Stimulated activated CD4-positive, alpha-beta T cell treated with anti-CD3 and anti-CD28 coated beads, Interleukin-1b, Interleukin-23, amount 100 ng/mL, for 24 hours (primary cell): ENCODE results near the gene SIGMAR1.
A peak's percentile ranks its signal among the peaks of the same experiment; 100 is the strongest.
"Not testable (repeated sequence)": the region's sequence is repeated elsewhere in the genome, so short reads cannot be mapped to it uniquely, and the experiment has no call there.

ENCODE experiments used
- DNase-seq, 4 experiments: peaks; one replicate each; pipeline ENCODE4 v3.0.0-alpha.2; 2020; ENCODE audit warnings: low read depth in 4 of 4, low spot score in 1 of 4

Gene SIGMAR1

GRCh38 chr9:34655394-34655793, 17.8 kb upstream of the SIGMAR1 start:
- no peak for DNase-seq

DNA sequence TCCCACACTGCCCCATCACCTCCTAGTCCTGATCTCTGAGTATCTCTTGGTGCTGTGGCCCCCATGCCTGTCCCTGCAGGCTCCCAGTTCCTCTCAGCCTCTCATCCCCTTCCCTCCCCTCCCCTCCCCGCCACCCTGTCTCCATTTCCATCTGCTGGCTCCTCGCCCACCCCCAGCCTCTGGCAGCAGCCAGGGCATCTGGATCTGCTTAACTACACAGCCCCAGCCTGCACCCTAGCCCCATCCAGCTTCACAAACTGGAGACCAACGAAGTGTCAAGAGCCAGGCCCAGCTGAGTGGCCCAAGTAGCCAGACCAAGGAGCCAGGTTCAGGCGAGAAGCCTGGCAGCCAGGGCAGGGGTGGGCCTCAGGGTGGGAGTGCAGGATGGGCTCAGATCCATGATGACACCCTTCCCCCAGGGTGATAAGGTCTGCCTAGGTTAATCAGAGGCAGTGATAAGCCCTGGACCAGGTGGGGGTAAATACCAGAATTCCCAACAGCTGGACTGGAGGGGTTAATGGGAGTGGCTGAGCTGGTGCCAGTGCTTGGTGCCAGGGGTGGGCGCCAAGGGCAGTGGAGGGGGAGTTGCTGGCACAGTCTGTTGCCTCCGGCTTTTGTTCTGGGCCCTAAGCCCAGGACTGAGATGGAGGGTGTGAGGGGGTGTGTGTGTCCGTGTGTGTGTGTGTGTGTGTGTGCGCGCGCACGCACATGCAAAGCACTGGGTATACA, 16.9 kb upstream of the SIGMAR1 start:
- no peak for DNase-seq

GRCh38 chr9:34653151-34654072, 15.8 kb upstream of the SIGMAR1 start:
- no peak for DNase-seq

GRCh38 chr9:34652602-34653000, 15.0 kb upstream of the SIGMAR1 start:
- no peak for DNase-seq

GRCh38 chr9:34651876-34652601, 14.5 kb upstream of the SIGMAR1 start, which contains the start of gene IL11RA:
IL11RA (plus strand) TSS chr9:34652185; CDS start chr9:34655218, 3,033 bp downstream.
- peak in 2 of 4 experiments; percentile 47 to 59 for DNase-seq

DNA sequence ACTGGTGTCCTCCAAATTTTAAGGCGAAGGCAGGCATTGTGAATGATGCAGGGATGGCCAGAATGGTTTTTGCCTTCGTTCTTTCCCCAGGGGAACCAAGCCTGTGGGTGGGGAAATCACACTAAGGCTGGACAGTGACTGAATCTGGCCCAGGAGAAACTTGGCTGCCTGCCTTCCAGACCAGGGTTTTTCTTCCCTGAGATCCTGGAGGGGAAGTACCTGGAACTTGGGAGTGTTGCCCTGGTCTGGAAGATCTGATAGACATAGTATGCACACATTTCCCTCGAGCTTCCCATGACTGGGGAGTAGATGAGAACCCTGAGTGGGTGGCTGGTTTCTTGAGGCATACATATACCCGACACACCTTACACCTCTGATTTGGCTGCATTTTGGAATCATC, 13.7 kb upstream of the SIGMAR1 start:
- no peak for DNase-seq

- no peak for DNase-seq
Observed at GRCh38 chr9:34650816-34651215, 13.2 kb upstream of the SIGMAR1 start.

DNA sequence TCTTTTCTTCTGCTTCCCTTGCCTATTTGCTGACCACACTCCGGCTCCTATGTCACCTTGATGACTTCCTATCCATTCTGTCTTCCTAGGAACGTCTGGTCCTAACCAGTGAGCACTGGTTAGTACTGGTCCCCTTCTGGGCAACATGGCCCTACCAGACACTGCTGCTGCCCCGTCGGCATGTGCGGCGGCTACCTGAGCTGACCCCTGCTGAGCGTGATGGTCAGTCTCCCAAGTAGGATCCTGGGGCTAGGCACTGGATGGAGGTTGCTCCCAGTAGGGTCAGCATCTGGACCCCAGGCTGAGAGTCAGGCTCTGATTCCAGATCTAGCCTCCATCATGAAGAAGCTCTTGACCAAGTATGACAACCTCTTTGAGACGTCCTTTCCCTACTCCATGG, 11.1 kb upstream of the SIGMAR1 start:
- no peak for DNase-seq

DNA sequence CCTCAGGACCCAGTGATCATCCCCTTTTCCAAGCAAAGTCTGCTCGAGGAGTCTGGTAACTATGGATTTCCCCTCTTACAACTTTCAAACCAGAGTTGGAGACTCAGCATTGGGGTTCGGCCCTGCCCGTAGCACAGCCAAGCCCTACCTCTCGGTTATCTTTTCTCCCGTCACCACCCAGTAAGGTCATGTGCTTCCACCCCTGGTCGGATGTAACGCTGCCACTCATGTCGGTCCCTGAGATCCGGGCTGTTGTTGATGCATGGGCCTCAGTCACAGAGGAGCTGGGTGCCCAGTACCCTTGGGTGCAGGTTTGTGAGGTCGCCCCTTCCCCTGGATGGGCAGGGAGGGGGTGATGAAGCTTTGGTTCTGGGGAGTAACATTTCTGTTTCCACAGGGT, 10.1 kb upstream of the SIGMAR1 start:
- DNase-seq, result no peak

GRCh38 chr9:34647084-34647403, 9.5 kb upstream of the SIGMAR1 start:
- no peak for DNase-seq

DNA sequence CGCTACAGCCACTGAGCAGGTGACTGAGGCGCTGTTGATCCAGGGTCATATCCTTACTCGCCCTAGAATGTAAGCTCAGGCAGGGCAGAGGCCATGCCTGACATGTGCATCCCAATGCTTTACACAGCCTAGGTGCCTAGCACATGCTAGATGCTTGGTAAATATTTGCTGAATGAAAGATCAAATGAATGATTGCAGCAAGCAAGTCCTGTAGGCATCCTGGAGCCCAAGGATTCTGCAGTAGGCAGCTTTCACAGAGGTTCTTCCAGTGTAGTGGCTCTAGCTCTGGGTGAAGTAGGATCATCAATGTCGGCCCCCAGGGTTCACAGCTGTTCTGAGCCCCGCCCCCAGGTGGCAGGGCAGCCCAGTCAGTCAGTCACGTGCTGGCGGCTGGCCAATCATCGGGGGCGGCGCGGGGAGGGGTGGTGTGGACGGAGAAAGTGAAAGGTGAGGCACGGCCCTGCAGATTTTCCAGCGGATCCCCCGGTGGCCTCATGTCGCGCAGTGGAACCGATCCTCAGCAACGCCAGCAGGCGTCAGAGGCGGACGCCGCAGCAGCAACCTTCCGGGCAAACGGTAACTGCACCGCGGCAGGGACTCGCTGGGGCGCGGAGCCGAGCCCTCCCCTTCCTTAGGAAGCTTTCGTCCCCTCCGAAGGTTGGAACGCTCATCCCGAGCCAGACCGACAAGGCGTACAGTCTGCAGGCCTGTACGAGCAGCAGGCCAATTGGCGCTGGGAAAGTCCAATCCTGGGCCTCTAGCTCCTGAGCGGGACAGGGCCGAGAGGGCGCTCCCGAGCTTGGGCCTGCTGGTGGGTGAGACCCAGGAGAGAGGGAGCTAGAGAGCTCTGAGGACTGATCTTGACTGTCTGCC, 8.9 kb upstream of the SIGMAR1 start, which contains the start of gene GALT:
GALT (plus strand) TSS at position 465 of the 873 bp plus-strand sequence; CDS start at position 495, 30 bp downstream.
- DNase-seq, result peak; percentile 91 to 98 (median 94)

GRCh38 chr9:34644766-34645314, 7.3 kb upstream of the SIGMAR1 start:
- DNase-seq, result no peak

DNA sequence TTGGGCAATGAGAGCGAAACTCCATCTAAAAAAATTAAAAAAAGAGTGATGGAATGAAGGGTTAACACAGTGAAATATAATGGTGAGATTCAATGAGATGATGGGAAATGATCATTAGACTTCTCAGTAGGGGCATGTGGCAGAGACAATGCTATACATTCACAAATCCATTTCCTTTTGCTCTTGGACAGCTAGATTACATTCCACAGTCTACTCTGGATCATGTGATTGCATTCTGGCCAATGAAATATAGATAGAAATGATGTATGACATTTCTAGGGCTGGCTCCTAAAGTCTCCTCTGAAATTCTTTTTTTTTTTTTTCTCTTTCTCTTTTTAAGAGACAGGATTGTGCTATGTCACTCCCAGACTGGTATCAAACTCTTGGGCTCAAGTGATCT, 5.1 kb upstream of the SIGMAR1 start:
- DNase-seq, result no peak

DNA sequence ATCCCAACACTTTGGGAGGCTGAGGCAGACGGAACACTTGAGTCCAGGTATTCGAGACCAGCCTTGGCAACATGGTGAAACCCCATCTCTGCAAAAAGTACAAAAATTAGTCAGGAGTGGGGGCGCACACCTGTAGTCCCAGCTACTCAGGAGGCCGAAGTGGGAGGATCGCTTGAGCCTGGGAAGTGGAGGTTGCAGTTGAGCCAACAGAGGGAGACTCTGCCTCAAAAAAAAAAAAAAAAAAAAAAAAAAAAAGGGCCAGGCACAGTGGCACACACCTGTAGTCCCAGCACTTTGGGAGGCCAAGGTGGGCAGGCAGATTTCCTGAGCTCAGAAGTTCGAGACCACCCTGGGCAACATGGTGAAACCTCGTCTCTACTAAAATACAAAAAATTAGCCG, 1.7 kb upstream of the SIGMAR1 start:
- DNase-seq, result not testable (repeated sequence)

GRCh38 chr9:34638138-34638445, 505 bp upstream of the SIGMAR1 start:
- no peak for DNase-seq

DNA sequence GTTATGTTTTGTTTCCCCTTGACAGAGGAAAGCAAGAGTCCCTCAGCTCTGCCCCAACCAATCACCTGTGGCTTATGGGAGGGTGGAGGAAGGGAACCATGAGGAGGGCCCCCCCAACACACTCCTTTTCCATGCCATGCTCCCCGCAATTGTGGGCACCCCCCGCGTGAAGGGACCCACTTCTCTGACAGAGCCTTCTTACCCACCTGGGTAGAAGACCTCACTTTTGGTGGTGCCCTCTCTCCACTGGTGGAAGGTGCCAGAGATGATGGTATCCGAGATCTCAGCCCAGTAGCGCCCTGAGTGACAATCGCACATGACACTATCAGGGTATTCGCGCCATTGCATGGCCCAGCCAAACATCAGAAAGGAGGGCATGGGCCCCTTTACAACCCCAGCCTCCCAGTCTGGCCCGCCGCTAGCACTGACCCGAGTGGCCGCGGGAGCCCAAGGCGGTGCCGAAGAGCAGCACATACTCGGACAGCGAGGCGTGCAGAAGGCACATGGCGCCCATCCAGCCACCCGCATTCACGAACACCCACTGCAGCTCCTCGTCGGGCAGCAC, 714 bp downstream of the SIGMAR1 start:
- DNase-seq, result no peak

GRCh38 chr9:34635556-34635955, 2.0 kb downstream of the SIGMAR1 start:
- DNase-seq, result no peak

DNA sequence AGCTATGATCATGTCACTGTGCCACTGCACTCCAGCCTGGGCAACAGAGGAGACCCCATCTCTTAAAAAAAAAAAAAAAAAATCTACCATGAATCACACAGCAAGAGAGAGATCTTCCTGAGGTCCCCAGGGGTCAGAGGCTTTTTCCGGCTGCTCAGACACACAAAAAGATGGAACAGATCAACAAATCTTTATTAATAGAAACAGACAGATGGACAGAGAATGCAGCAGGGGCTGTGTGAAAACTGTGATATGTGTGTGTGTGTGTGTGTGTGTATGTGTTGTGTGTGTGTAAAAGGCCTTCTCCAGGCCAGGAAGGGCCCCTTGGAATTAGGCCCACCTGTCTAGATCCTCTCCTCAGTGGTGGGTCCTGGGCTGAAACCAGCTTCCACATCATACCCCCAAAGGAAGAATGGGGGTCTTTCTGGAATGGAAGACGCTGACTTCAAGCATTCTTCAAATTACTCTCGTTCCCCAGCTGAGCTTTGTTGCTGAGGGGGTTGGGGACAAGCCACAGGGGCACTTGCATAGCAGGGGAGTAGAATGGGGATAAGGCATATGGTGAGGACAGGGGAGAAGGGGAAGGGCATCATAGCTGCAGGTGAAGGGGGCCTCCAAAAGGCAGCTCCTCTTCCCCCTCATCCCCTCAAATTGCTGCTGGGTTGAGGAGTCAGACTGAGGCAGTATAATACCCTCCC, 2.9 kb downstream of the SIGMAR1 start:
- no peak for DNase-seq

DNA sequence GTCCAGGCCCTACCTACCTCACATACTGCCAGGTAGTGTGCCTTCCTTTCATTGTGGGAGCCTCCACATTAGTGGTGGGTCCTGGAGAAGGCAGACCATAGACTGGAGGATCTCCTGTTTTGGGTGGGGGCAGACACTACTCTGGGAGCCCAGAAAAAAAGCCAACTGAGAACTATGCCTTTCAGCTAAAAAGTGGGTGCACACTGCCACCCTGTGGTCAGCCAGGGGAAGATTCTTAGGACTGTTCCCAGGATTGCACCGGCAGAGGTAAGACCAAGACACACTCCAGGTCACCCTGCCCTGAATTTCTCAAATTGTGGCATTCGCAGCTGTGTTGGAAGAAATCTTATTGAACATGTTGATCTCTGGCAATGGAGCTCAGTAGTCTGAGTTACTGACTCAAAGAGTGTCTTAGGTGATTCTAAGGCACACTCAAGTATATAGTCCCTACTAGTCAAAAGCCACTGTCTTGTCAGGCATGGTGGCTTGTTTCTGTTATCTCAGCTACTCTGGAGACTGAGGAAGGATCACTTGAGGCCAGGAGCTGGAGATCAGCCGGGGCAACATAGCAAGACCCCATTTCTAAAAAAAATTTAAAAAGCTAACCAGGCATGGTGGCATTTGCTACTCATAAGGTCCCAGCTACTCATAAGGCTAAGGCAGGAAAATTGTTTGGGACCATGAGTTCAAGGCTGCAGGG, 3.6 kb downstream of the SIGMAR1 start:
- peak in 3 of 4 experiments; percentile 52 to 62 (median 59) for DNase-seq
